SK-N-SH treated with all-trans-retinoic acid at 6 μM for 48 hours (cell line): Measurements from ENCODE around the gene IHH.

Experiments used
- ATAC-seq: fragments of 200-7000 bp; cut with Tn5 transposase; 3 replicates; pipeline ENCODE4 v1.9.1; 2020; ENCODE audit warnings: mild to moderate bottlenecking, moderate library complexity
- ARNTL ChIP-seq: fragments of 450-650 bp; formaldehyde crosslinking; IDR thresholded peaks from 2 replicates; pipeline ENCODE4 v1.5.0; 2020; ENCODE audit warnings: low read depth, mild to moderate bottlenecking, moderate library complexity, borderline replicate concordance
- BACH2 ChIP-seq: fragments of 250-450 bp; sonication (Bioruptor Pico); IDR thresholded peaks from 2 replicates; pipeline ENCODE4 v1.9.0; 2021; ENCODE audit warnings: mild to moderate bottlenecking, borderline replicate concordance
- CREB5 ChIP-seq: fragments of 250-450 bp; sonication (Bioruptor Pico); IDR thresholded peaks from 2 replicates; pipeline ENCODE4 v1.5.1; 2020; ENCODE audit warnings: low read depth, mild to moderate bottlenecking, moderate library complexity
- CSDC2 ChIP-seq: fragments of 250-450 bp; sonication (Bioruptor Pico); IDR thresholded peaks from 2 replicates; pipeline ENCODE4 v1.5.0; 2020; ENCODE audit warnings: mild to moderate bottlenecking, moderate library complexity
- CSRNP3 ChIP-seq: fragments of 250-450 bp; sonication (Bioruptor Pico); IDR thresholded peaks from 2 replicates; pipeline ENCODE4 v1.5.1; 2021; ENCODE audit warnings: mild to moderate bottlenecking, moderate library complexity
- ESRRG ChIP-seq: fragments of 250-450 bp; sonication (Bioruptor Pico); IDR thresholded peaks from 2 replicates; pipeline ENCODE4 v1.6.1; 2021; ENCODE audit warnings: mild to moderate bottlenecking
- ISL1 ChIP-seq: fragments of 250-450 bp; sonication (Bioruptor Pico); IDR thresholded peaks from 2 replicates; pipeline ENCODE4 v2.1.2; 2022; ENCODE audit warnings: mild to moderate bottlenecking, moderate library complexity
- OSR1 ChIP-seq: fragments of 250-450 bp; sonication (Bioruptor Pico); IDR thresholded peaks from 2 replicates; pipeline ENCODE4 v1.8.0; 2022; ENCODE audit warnings: moderate library complexity, mild to moderate bottlenecking, inconsistent platforms
- POU6F1 ChIP-seq: fragments of 250-450 bp; sonication (Bioruptor Pico); IDR thresholded peaks from 2 replicates; pipeline ENCODE4 v1.8.0; 2021; ENCODE audit warnings: low read depth, mild to moderate bottlenecking, moderate library complexity, borderline replicate concordance
- PPARA ChIP-seq: fragments of 250-450 bp; sonication (Bioruptor Pico); IDR thresholded peaks from 2 replicates; pipeline ENCODE4 v1.5.0; 2020; ENCODE audit warnings: mild to moderate bottlenecking, borderline replicate concordance
- RARB ChIP-seq: fragments of 250-450 bp; sonication (Bioruptor Pico); IDR thresholded peaks from 2 replicates; pipeline ENCODE4 v1.8.0; 2021; ENCODE audit warnings: mild to moderate bottlenecking, moderate library complexity
- SNAI2 ChIP-seq: fragments of 250-450 bp; sonication (Bioruptor Pico); IDR thresholded peaks from 2 replicates; pipeline ENCODE4 v1.5.0; 2020; ENCODE audit warnings: mild to moderate bottlenecking, moderate library complexity
- TCF4 ChIP-seq: fragments of 250-450 bp; sonication (Bioruptor Pico); IDR thresholded peaks from 2 replicates; pipeline ENCODE4 v1.8.0; 2021; ENCODE audit warnings: mild to moderate bottlenecking, moderate library complexity, borderline replicate concordance
- TOX ChIP-seq: fragments of 250-450 bp; sonication (Bioruptor Pico); IDR thresholded peaks from 2 replicates; pipeline ENCODE4 v1.8.0; 2021; ENCODE audit warnings: mild to moderate bottlenecking, moderate library complexity, borderline replicate concordance
- ZFP3 ChIP-seq: fragments of 250-450 bp; sonication (Bioruptor Pico); IDR thresholded peaks from 2 replicates; pipeline ENCODE4 v1.5.0; 2020; ENCODE audit warnings: mild to moderate bottlenecking, moderate library complexity
- ZFP30 ChIP-seq: fragments of 450-650 bp; formaldehyde crosslinking; IDR thresholded peaks from 2 replicates; pipeline ENCODE4 v1.5.0; 2022; ENCODE audit warnings: mild to moderate bottlenecking, moderate library complexity
- ZNF565 ChIP-seq: fragments of 450-650 bp; formaldehyde crosslinking; conservative IDR thresholded peaks from 2 replicates; pipeline ENCODE4 v1.5.0; 2020; ENCODE audit warnings: low read depth, mild to moderate bottlenecking, moderate library complexity
- ZNF70 ChIP-seq: fragments of 450-650 bp; formaldehyde crosslinking; IDR thresholded peaks from 2 replicates; pipeline ENCODE4 v1.5.0; 2020; ENCODE audit warnings: mild to moderate bottlenecking, moderate library complexity
- ZNF8 ChIP-seq: fragments of 450-650 bp; formaldehyde crosslinking; IDR thresholded peaks from 2 replicates; pipeline ENCODE4 v1.5.0; 2020; ENCODE audit warnings: mild to moderate bottlenecking, moderate library complexity
- TF ChIP-seq, protein P1 (sequence below): fragments of 250-450 bp; sonication (Bioruptor Pico); IDR thresholded peaks from 2 replicates; pipeline ENCODE4 v1.8.0; 2020; ENCODE audit warnings: mild to moderate bottlenecking, moderate library complexity, borderline replicate concordance
- TF ChIP-seq, protein P2 (sequence below): fragments of 250-450 bp; sonication (Bioruptor Pico); IDR thresholded peaks from 2 replicates; pipeline ENCODE4 v1.5.0; 2020; ENCODE audit warnings: mild to moderate bottlenecking, moderate library complexity

The IHH gene

DNA sequence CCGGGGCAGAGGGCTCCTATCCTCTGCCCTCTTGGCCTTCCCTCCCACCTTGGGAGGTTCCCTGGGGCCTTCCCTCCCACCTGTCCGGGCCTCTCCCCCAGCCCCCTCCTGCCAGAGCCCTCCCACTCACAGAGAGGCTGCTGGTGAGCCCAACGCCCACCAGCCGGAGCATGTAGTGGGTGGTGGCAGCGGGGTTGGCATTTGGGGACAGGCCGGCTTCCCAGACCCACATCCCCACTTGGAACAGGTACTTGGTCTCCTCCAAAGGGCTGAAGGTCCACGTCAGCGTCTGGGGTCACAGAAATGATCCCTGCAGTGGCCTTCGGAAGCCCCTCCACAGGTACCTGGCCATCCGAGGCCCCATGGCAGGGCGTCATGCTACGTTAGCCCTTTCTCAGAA, 38.7 kb downstream of the IHH start:
- TF ChIP-seq BACH2 (CRISPR knock-in tag) (no peak), RARB (CRISPR knock-in tag) (no peak), TOX (CRISPR knock-in tag) (no peak), CSDC2 (CRISPR knock-in tag) (no peak), CSRNP3 (CRISPR knock-in tag) (no peak), ISL1 (CRISPR knock-in tag) (no peak)
- TF ChIP-seq, protein P1, sequence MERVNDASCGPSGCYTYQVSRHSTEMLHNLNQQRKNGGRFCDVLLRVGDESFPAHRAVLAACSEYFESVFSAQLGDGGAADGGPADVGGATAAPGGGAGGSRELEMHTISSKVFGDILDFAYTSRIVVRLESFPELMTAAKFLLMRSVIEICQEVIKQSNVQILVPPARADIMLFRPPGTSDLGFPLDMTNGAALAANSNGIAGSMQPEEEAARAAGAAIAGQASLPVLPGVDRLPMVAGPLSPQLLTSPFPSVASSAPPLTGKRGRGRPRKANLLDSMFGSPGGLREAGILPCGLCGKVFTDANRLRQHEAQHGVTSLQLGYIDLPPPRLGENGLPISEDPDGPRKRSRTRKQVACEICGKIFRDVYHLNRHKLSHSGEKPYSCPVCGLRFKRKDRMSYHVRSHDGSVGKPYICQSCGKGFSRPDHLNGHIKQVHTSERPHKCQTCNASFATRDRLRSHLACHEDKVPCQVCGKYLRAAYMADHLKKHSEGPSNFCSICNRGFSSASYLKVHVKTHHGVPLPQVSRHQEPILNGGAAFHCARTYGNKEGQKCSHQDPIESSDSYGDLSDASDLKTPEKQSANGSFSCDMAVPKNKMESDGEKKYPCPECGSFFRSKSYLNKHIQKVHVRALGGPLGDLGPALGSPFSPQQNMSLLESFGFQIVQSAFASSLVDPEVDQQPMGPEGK (CRISPR knock-in tag): no peak
- ATAC-seq: no peak

DNA sequence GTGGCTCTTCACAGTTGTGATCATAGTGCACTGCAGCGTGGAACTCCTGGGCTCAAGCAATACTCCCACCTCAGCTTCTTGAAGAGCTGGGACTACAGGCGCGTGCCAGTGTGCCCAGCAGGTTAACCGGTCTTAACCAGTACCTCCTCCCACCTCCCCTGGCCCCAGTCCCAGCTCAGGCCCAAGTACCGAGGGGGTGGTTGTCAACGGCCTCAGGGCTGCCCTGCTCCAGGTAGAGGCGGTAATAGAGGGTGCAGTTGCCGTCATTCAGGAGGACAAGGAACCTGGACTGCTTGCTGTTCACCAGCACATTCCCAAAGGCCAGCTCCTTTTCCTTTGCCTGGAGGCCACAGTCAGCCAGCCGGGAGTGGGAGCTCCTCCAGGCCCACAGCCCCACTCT, 39.1 kb downstream of the IHH start:
- no peak for ATAC-seq
- TF ChIP-seq ISL1 (CRISPR knock-in tag) (no peak), OSR1 (CRISPR knock-in tag) (no peak)
- TF ChIP-seq, all 23 proteins: peak for 0

GRCh38 chr2:219020604-219021365, 39.9 kb downstream of the IHH start:
- TF ChIP-seq ZFP30: no peak
- TF ChIP-seq ZNF70 (CRISPR knock-in tag): no peak
- TF ChIP-seq ESRRG (CRISPR knock-in tag): no peak
- TF ChIP-seq TCF4 (CRISPR knock-in tag): no peak
- no peak for TF ChIP-seq RARB (CRISPR knock-in tag)
- no peak for TF ChIP-seq ARNTL (CRISPR knock-in tag)
- no peak for TF ChIP-seq ZFP3 (CRISPR knock-in tag)
- TF ChIP-seq BACH2 (CRISPR knock-in tag): no peak
- no peak for TF ChIP-seq ZNF565
- TF ChIP-seq, protein P1 (CRISPR knock-in tag): no peak
- TF ChIP-seq POU6F1 (CRISPR knock-in tag): no peak
- TF ChIP-seq ZNF8 (CRISPR knock-in tag): no peak
- TF ChIP-seq PPARA (CRISPR knock-in tag): no peak
- no peak for TF ChIP-seq ISL1 (CRISPR knock-in tag)
- no peak for TF ChIP-seq SNAI2 (CRISPR knock-in tag)
- TF ChIP-seq CSRNP3 (CRISPR knock-in tag): no peak
- TF ChIP-seq TOX (CRISPR knock-in tag): no peak
- TF ChIP-seq CSDC2 (CRISPR knock-in tag): no peak
- TF ChIP-seq CREB5 (CRISPR knock-in tag): no peak
- TF ChIP-seq, protein P2, sequence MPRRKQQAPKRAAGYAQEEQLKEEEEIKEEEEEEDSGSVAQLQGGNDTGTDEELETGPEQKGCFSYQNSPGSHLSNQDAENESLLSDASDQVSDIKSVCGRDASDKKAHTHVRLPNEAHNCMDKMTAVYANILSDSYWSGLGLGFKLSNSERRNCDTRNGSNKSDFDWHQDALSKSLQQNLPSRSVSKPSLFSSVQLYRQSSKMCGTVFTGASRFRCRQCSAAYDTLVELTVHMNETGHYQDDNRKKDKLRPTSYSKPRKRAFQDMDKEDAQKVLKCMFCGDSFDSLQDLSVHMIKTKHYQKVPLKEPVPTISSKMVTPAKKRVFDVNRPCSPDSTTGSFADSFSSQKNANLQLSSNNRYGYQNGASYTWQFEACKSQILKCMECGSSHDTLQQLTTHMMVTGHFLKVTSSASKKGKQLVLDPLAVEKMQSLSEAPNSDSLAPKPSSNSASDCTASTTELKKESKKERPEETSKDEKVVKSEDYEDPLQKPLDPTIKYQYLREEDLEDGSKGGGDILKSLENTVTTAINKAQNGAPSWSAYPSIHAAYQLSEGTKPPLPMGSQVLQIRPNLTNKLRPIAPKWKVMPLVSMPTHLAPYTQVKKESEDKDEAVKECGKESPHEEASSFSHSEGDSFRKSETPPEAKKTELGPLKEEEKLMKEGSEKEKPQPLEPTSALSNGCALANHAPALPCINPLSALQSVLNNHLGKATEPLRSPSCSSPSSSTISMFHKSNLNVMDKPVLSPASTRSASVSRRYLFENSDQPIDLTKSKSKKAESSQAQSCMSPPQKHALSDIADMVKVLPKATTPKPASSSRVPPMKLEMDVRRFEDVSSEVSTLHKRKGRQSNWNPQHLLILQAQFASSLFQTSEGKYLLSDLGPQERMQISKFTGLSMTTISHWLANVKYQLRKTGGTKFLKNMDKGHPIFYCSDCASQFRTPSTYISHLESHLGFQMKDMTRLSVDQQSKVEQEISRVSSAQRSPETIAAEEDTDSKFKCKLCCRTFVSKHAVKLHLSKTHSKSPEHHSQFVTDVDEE (CRISPR knock-in tag): no peak
- TF ChIP-seq, all 23 proteins: peak for 0

More at GRCh38 chr2:219020604-219021365, 39.9 kb downstream of the IHH start:
- ATAC-seq: no peak; the same call in 2 of the 3 replicates
